MM.1S (cell line): ENCODE measurements around the gene WDR36.

Experiments
- DNase-seq: peaks from one replicate; pipeline ENCODE4 v3.0.0-alpha.2; 2015
- H2AFZ ChIP-seq: fragments of 300-600 bp; sonication (generic); 2 replicates; pipeline ENCODE4 v1.6.0; 2016; ENCODE audit warnings: antibody characterized with exemption, low read length
- H3F3A ChIP-seq: fragments of 300-600 bp; sonication (generic); 2 replicates; pipeline ENCODE4 v1.6.1; 2016; ENCODE audit warnings: mild to moderate bottlenecking, antibody characterized with exemption, low read length, moderate library complexity, mixed read lengths; ENCODE audit not compliant: insufficient read depth
- H3K27ac ChIP-seq: fragments of 300-600 bp; sonication (generic); 2 replicates; pipeline ENCODE4 v1.5.1; 2016; ENCODE audit warnings: mild to moderate bottlenecking, low read length
- H3K27me3 ChIP-seq: fragments of 300-600 bp; sonication (generic); replicated peaks from 2 replicates; pipeline ENCODE4 v1.6.0; 2016; ENCODE audit warnings: low read length; ENCODE audit not compliant: insufficient read depth
- H3K36me3 ChIP-seq: fragments of 300-600 bp; sonication (generic); replicated peaks from 2 replicates; pipeline ENCODE4 v1.6.1; 2016; ENCODE audit warnings: mild to moderate bottlenecking, low read length, mixed read lengths; ENCODE audit not compliant: insufficient read depth
- H3K4me1 ChIP-seq: fragments of 300-600 bp; sonication (generic); 2 replicates; pipeline ENCODE4 v1.6.1; 2016; ENCODE audit warnings: low read length, mixed read lengths
- H3K4me2 ChIP-seq: fragments of 300-600 bp; sonication (generic); 2 replicates; pipeline ENCODE4 v1.6.0; 2016; ENCODE audit warnings: low read depth, low read length
- H3K4me3 ChIP-seq: fragments of 300-600 bp; sonication (generic); 2 replicates; pipeline ENCODE4 v1.5.1; 2016; ENCODE audit warnings: low read length, mixed read lengths
- H3K79me2 ChIP-seq: fragments of 300-600 bp; sonication (generic); 2 replicates; pipeline ENCODE4 v1.6.1; 2016; ENCODE audit warnings: mixed run types, low read length, mixed read lengths
- H3K9ac ChIP-seq: fragments of 300-600 bp; sonication (generic); 2 replicates; pipeline ENCODE4 v1.6.1; 2016; ENCODE audit warnings: low read length, mixed read lengths
- H3K9me2 ChIP-seq: fragments of 300-600 bp; sonication (generic); replicated peaks from 2 replicates; pipeline ENCODE4 v1.6.1; 2016; ENCODE audit warnings: mild to moderate bottlenecking, low read length, mixed read lengths; ENCODE audit not compliant: insufficient read depth
- H3K9me3 ChIP-seq: fragments of 300-600 bp; sonication (generic); replicated peaks from 2 replicates; pipeline ENCODE4 v1.6.1; 2016; ENCODE audit warnings: mild to moderate bottlenecking, low read length, mixed read lengths; ENCODE audit not compliant: insufficient read depth
- H4K20me1 ChIP-seq: fragments of 300-600 bp; sonication (generic); 2 replicates; pipeline ENCODE4 v1.6.1; 2016; ENCODE audit warnings: mild to moderate bottlenecking, low read length, moderate library complexity, mixed read lengths; ENCODE audit not compliant: insufficient read depth
- CTCF ChIP-seq: fragments of 300-600 bp; sonication (generic); IDR thresholded peaks from 2 replicates; pipeline ENCODE4 v1.5.1; 2016; ENCODE audit warnings: antibody characterized with exemption, low read length, mixed read lengths
- EZH2 ChIP-seq: fragments of 300-600 bp; sonication (generic); optimal IDR thresholded peaks from 2 replicates; pipeline ENCODE3; 2017; ENCODE audit warnings: low read depth, mild to moderate bottlenecking, antibody characterized with exemption, low read length, mixed read lengths
- EZH2phosphoT487 ChIP-seq: fragments of 300-600 bp; sonication (generic); IDR thresholded peaks from 2 replicates; pipeline ENCODE4 v1.6.1; 2018; ENCODE audit warnings: antibody characterized with exemption, low read length

WDR36 gene

DNA sequence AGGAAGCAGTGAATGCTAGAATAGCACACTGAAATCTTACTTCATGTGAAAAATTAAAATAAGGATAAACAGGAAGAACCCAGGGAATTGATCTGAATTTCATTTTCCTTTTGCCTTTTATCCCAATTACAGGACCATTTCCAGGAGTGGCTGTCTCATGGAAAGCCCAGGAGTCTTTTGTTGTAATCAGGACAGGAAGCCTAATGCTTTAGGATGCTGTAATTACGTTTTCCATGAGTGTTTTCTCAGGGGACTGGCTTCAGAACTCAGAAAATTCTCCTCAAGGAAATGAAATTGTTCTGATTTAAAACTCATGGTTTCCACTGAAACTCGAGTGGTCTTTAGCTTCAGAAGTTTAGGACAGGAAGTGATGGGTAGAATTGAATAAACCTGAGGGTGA, 75.4 kb downstream of the WDR36 start:
- no peaks in the 10 kb centered on the region for H3K27me3 ChIP-seq
- DNase-seq, result no peak
- H4K20me1 ChIP-seq, result no peaks in the 10 kb centered on the region
- H3K9ac ChIP-seq, result no peak overlapping the region
- H3K9me2 ChIP-seq, result no peaks in the 10 kb centered on the region
- H3K4me3 ChIP-seq, result no peak overlapping the region
- TF ChIP-seq EZH2phosphoT487, result no peak
- TF ChIP-seq CTCF, result no peak
- TF ChIP-seq EZH2, result no peak
- no peaks in the 10 kb centered on the region for H3F3A ChIP-seq
- H3K4me2 ChIP-seq, result no peak overlapping the region
- H3K4me1 ChIP-seq, result no peaks in the 10 kb centered on the region
- H3K9me3 ChIP-seq, result no peaks in the 10 kb centered on the region
- H3K27ac ChIP-seq, result no peak overlapping the region
- H3K36me3 ChIP-seq, result no peaks in the 10 kb centered on the region
- no peaks in the 10 kb centered on the region for H3K79me2 ChIP-seq
- H2AFZ ChIP-seq, result no peak overlapping the region

DNA sequence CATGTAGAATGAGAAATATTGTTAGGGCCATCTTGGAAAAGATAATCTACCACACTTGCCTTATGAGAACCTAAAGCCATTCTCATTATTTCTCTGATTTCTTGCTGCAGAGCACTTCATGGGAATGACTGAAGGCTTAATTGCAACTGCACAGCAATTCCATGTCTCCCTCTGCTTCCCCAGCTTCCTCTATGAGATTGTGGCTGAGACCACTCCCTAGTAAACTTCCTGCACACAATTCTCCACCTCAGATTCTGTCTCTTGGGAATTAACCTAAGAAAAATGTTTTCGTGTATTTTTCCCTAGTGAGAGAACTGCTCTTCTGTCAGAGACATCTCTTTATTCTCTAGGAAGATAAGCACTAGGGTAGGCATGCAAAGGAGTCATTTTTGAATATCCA, 76.5 kb downstream of the WDR36 start:
- H3K4me2 ChIP-seq, result no peak overlapping the region
- H3K9ac ChIP-seq, result no peak overlapping the region
- H3K79me2 ChIP-seq, result no peaks in the 10 kb centered on the region
- H2AFZ ChIP-seq, result no peak overlapping the region
- TF ChIP-seq EZH2, result no peak
- TF ChIP-seq CTCF, result no peak
- no peak for TF ChIP-seq EZH2phosphoT487
- H3K9me3 ChIP-seq, result no peaks in the 10 kb centered on the region
- H3K4me3 ChIP-seq, result no peak overlapping the region
- H3K27me3 ChIP-seq, result no peaks in the 10 kb centered on the region
- H3K36me3 ChIP-seq, result no peaks in the 10 kb centered on the region
- H3K4me1 ChIP-seq, result no peaks in the 10 kb centered on the region
- H3K9me2 ChIP-seq, result no peaks in the 10 kb centered on the region
- H3K27ac ChIP-seq, result no peak overlapping the region
- no peaks in the 10 kb centered on the region for H4K20me1 ChIP-seq
- no peaks in the 10 kb centered on the region for H3F3A ChIP-seq
- DNase-seq, result no peak

DNA sequence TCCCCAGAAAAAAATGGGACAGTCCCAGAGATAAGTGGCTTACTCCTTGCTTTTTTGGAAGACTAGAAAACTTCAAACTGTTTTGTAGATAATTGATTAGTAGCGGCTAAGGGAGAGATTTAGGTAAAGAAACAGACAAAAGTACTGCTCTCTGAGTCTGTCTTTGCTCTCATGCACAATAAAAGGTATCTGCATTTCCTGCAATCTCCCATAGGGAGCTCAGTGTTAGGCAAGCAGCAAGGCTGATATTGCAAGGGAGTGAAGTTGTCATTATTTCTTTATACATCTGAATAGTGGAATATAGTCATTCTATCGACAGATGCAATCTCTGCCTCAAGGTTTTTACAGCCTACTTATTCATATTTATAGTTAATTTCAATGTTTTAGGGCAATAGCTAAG, 77.1 kb downstream of the WDR36 start:
- H3K4me1 ChIP-seq, result no peaks in the 10 kb centered on the region
- DNase-seq, result no peak
- H3K9me3 ChIP-seq, result no peaks in the 10 kb centered on the region
- H2AFZ ChIP-seq, result no peak overlapping the region
- H3K4me3 ChIP-seq, result no peak overlapping the region
- H3K27ac ChIP-seq, result no peak overlapping the region
- H3K9me2 ChIP-seq, result no peaks in the 10 kb centered on the region
- H4K20me1 ChIP-seq, result no peaks in the 10 kb centered on the region
- no peak overlapping the region for H3K4me2 ChIP-seq
- H3K36me3 ChIP-seq, result no peaks in the 10 kb centered on the region
- no peaks in the 10 kb centered on the region for H3K79me2 ChIP-seq
- H3K27me3 ChIP-seq, result no peaks in the 10 kb centered on the region
- no peak for TF ChIP-seq EZH2
- TF ChIP-seq CTCF, result no peak
- no peak for TF ChIP-seq EZH2phosphoT487
- H3K9ac ChIP-seq, result no peak overlapping the region
- no peaks in the 10 kb centered on the region for H3F3A ChIP-seq

- H4K20me1 ChIP-seq, result no peaks in the 10 kb centered on the region
- no peaks in the 10 kb centered on the region for H3K27me3 ChIP-seq
- DNase-seq, result no peak
- TF ChIP-seq CTCF, result no peak
- TF ChIP-seq EZH2phosphoT487, result no peak
- TF ChIP-seq EZH2, result no peak
- H3K4me3 ChIP-seq, result no peak overlapping the region
- H3K9me3 ChIP-seq, result no peaks in the 10 kb centered on the region
- H3K27ac ChIP-seq, result no peak overlapping the region
- no peaks in the 10 kb centered on the region for H3K4me1 ChIP-seq
- no peak overlapping the region for H3K4me2 ChIP-seq
- H3K79me2 ChIP-seq, result no peaks in the 10 kb centered on the region
- H3K9me2 ChIP-seq, result no peaks in the 10 kb centered on the region
- H3K36me3 ChIP-seq, result no peaks in the 10 kb centered on the region
- no peaks in the 10 kb centered on the region for H3F3A ChIP-seq
- no peak overlapping the region for H3K9ac ChIP-seq
- H2AFZ ChIP-seq, result no peak overlapping the region
These were observed 78.1 kb downstream of the WDR36 start for GRCh38 chr5:111170279-111170678.
